Lower lobe of right lung (tissue), 2 donors: Measurements from ENCODE around the gene PJVK. TPM values are rescaled to one million over a fixed set of nuclear protein-coding genes. Genes with fewer than 3 reads are reported as not detected.
A peak's percentile ranks its signal among the peaks of the same experiment; 100 is the strongest.

Source experiments
- ATAC-seq, 2 donors: fragments of 200-7000 bp; cut with Tn5 transposase; one replicate each; pipeline ENCODE4 v1.9.1; 2020 to 2022; ENCODE audit warnings: mild to moderate bottlenecking in 2 of 2, moderate library complexity in 2 of 2
- DNase-seq: peaks from one replicate; pipeline ENCODE4 v3.0.0-alpha.2; 2020
- H3K27ac ChIP-seq: fragments of 200-600 bp; one replicate; pipeline ENCODE4 v1.8.0; 2022
- H3K27me3 ChIP-seq: fragments of 200-600 bp; one replicate; pipeline ENCODE4 v1.8.0; 2022; ENCODE audit warnings: low read depth
- H3K36me3 ChIP-seq: fragments of 200-600 bp; one replicate; pipeline ENCODE4 v1.8.0; 2022; ENCODE audit warnings: mild to moderate bottlenecking
- H3K4me1 ChIP-seq: fragments of 200-600 bp; one replicate; pipeline ENCODE4 v1.8.0; 2022
- H3K4me3 ChIP-seq: fragments of 200-600 bp; one replicate; pipeline ENCODE4 v1.8.0; 2022; ENCODE audit warnings: mild to moderate bottlenecking
- H3K9me3 ChIP-seq: fragments of 200-600 bp; one replicate; pipeline ENCODE4 v1.8.0; 2022
- intact Hi-C: fragments of 100-400 bp; cut with DNase I; formaldehyde crosslinking; loops from one replicate; pipeline ENCODE4 v1.11.0; 2022
- total RNA-seq: library from RNA; stranded (reverse); fragmentation: NEBNext Ultra II Directional; extraction: Animal tissue kit (Norgen Biotek cat#: 25700); gene quantifications from one replicate; pipeline ENCODE4 v1.2.1, GENCODE V29; 2021
- TF ChIP-seq, protein P1 (sequence below): fragments of 200-600 bp; IDR thresholded peaks from one replicate; pipeline ENCODE4 v1.8.0; 2022; ENCODE audit warnings: antibody characterized with exemption, mild to moderate bottlenecking
- donor health status: DM: no; HTN: yes; CAD: no; lungs with severe emphysema.

Gene PJVK
- total RNA-seq, 1 donor from 2014 or later = 3.0 TPM

GRCh38 chr2:178473931-178474330 is 22.8 kb downstream of the PJVK start:
- no peak overlapping the region for H3K4me3 ChIP-seq
- no peaks in the 10 kb centered on the region for H3K27me3 ChIP-seq
- DNase-seq (no peak), ATAC-seq (no peak)
- TF ChIP-seq, protein P1, sequence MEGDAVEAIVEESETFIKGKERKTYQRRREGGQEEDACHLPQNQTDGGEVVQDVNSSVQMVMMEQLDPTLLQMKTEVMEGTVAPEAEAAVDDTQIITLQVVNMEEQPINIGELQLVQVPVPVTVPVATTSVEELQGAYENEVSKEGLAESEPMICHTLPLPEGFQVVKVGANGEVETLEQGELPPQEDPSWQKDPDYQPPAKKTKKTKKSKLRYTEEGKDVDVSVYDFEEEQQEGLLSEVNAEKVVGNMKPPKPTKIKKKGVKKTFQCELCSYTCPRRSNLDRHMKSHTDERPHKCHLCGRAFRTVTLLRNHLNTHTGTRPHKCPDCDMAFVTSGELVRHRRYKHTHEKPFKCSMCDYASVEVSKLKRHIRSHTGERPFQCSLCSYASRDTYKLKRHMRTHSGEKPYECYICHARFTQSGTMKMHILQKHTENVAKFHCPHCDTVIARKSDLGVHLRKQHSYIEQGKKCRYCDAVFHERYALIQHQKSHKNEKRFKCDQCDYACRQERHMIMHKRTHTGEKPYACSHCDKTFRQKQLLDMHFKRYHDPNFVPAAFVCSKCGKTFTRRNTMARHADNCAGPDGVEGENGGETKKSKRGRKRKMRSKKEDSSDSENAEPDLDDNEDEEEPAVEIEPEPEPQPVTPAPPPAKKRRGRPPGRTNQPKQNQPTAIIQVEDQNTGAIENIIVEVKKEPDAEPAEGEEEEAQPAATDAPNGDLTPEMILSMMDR = no peak
- intact Hi-C loops = no loop called here
- no peak overlapping the region for H3K27ac ChIP-seq
- peaks cover 7% of the 10 kb centered on the region for H3K36me3 ChIP-seq
- no peaks in the 10 kb centered on the region for H3K9me3 ChIP-seq
- peaks cover 7% of the 10 kb centered on the region for H3K4me1 ChIP-seq

DNA sequence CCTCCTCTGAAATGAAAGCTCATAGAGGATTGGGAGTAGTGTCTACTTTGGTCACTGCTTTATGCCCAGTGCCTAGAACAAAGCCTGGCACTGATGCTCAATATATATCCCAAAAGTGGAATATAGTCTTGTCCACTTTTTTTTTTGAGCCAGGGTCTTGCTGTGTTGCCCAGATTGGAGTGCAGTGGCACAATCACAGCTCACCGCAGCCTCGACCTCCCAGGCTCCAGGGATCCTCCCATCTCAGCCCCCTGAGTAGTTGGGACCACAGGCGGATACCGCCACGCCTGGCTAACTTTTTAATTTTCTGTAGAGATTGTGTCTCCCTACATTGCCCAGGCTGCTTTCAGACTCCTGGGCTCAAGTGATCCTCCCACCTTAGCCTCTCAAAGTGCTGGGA is 23.4 kb downstream of the PJVK start:
- H3K4me3 ChIP-seq = no peak overlapping the region
- intact Hi-C loops = no loop called here
- DNase-seq (no peak), ATAC-seq (no peak)
- peaks cover under 1% of the 10 kb centered on the region for H3K36me3 ChIP-seq
- peaks cover 11% of the 10 kb centered on the region for H3K4me1 ChIP-seq
- TF ChIP-seq, protein P1 = no peak
- H3K9me3 ChIP-seq = no peaks in the 10 kb centered on the region
- H3K27me3 ChIP-seq = no peaks in the 10 kb centered on the region
- H3K27ac ChIP-seq = no peak overlapping the region

GRCh38 chr2:178476477-178476876 is 25.3 kb downstream of the PJVK start:
- Histone ChIP-seq H3K4me3 (no peak overlapping the region), H3K36me3 (no peaks in the 10 kb centered on the region), H3K9me3 (no peaks in the 10 kb centered on the region), H3K27ac (no peak overlapping the region), H3K27me3 (no peaks in the 10 kb centered on the region), H3K4me1 (peaks cover 21% of the 10 kb centered on the region)
- intact Hi-C loops = no loop called here
- DNase-seq = no peak
- ATAC-seq = no peak
- TF ChIP-seq, protein P1 = no peak

DNA sequence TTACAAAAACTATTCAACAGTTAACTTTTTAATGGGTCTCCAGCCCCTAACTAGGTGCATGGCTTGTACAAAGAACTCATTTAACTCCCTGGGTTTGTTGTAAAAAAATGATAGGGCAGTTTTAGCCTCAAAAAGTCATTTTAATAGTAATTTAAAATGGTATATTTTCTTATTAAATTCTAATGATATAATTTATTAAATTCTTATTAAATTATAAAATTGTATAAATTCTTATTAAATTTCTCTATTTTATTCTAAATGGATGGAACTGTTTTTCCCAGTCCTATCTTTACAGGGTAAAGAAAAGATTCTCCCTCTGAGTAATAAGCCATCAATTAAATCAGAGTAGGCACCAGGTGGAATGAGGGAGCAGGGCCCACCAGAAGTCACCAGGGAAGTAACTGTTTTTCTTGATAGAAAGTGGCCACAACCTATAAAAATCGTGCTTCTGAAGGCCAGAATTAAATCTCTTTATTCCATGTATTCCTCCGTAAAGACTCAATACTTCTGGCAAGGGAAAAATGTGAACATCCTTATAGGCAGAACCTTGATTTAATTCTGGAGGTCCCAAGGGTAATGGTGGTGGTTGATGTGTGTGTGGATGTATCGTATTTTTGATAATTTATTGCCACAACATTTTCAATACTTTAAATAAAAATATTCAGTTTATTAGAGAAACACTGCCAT is 26.4 kb downstream of the PJVK start:
- H3K27ac ChIP-seq = peak overlapping the region; percentile 96
- H3K4me3 ChIP-seq = peak overlapping the region; percentile 60
- no peaks in the 10 kb centered on the region for H3K27me3 ChIP-seq
- DNase-seq (no peak), ATAC-seq (no peak)
- intact Hi-C loops = no loop called here
- TF ChIP-seq, protein P1 = no peak
- H3K9me3 ChIP-seq = no peaks in the 10 kb centered on the region
- peaks cover 32% of the 10 kb centered on the region for H3K4me1 ChIP-seq
- no peaks in the 10 kb centered on the region for H3K36me3 ChIP-seq

- H3K27me3 ChIP-seq = no peaks in the 10 kb centered on the region
- H3K4me1 ChIP-seq = peaks cover 37% of the 10 kb centered on the region
- H3K27ac ChIP-seq = peak overlapping the region; percentile 96
- H3K36me3 ChIP-seq = no peaks in the 10 kb centered on the region
- ATAC-seq = no peak
- H3K9me3 ChIP-seq = no peaks in the 10 kb centered on the region
- TF ChIP-seq, protein P1 = no peak
- intact Hi-C loops = no loop called here
- H3K4me3 ChIP-seq = peak overlapping the region; percentile 60
- DNase-seq = no peak
Observed at GRCh38 chr2:178478130-178478438, 26.9 kb downstream of the PJVK start.
